WTC11 (cell line): Measurements from ENCODE around the gene SDHAF3. TPM values are rescaled to one million over a fixed set of nuclear protein-coding genes. Genes with fewer than 3 reads are reported as not detected.

Source experiments
- ATAC-seq: fragments of 200-7000 bp; cut with Tn5 transposase; 2 replicates; pipeline ENCODE4 v1.10.0; 2021; ENCODE audit warnings: mild to moderate bottlenecking, moderate library complexity
- CTCF ChIA-PET: fragments of 300-600 bp; sonication (Branson Sonifier 250); formaldehyde crosslinking; loops from one replicate; lab custom pipeline; 2021; ENCODE audit warnings: antibody characterized with exemption; lab: Charles Lee
- POLR2A ChIA-PET: fragments of 350-600 bp; sonication (Branson Sonifier 250); formaldehyde crosslinking; loops from one replicate; lab custom pipeline; 2021; ENCODE audit warnings: antibody characterized with exemption; lab: Charles Lee
- DNase-seq: peaks from one replicate; pipeline ENCODE4 v3.0.0; 2021; ENCODE audit warnings: low spot score
- H3K27ac Mint-ChIP-seq: 2 replicates; pipeline ENCODE4 v1.8.0; 2021; ENCODE audit warnings: mixed read lengths
- H3K27me3 Mint-ChIP-seq: 2 replicates; pipeline ENCODE4 v1.8.0; 2021; ENCODE audit warnings: low read depth, mild to moderate bottlenecking, moderate library complexity, mixed read lengths
- H3K36me3 Mint-ChIP-seq: 2 replicates; pipeline ENCODE4 v1.8.0; 2021; ENCODE audit warnings: mixed read lengths
- H3K4me1 Mint-ChIP-seq: 2 replicates; pipeline ENCODE4 v1.8.0; 2022; ENCODE audit warnings: mixed read lengths
- H3K4me3 Mint-ChIP-seq: 2 replicates; pipeline ENCODE4 v1.8.0; 2021; ENCODE audit warnings: mild to moderate bottlenecking, moderate library complexity, mixed read lengths
- H3K9me3 Mint-ChIP-seq: 2 replicates; pipeline ENCODE4 v1.8.0; 2021; ENCODE audit warnings: mixed read lengths
- GABPB1 ChIP-seq: sonication (generic); formaldehyde crosslinking; IDR thresholded peaks from 2 replicates; pipeline ENCODE4 v1.8.1; 2023; ENCODE audit warnings: mild to moderate bottlenecking, missing genetic modification reagents
- GRHL2 ChIP-seq: fragments of 250-450 bp; sonication (Bioruptor Pico); IDR thresholded peaks from 2 replicates; pipeline ENCODE4 v1.8.0; 2022; ENCODE audit warnings: mild to moderate bottlenecking, moderate library complexity; ENCODE audit not compliant: insufficient replicate concordance, severe bottlenecking
- GTF2I ChIP-seq: fragments of 250-450 bp; sonication (Bioruptor Pico); conservative IDR thresholded peaks from 2 replicates; pipeline ENCODE4 v1.4.0; 2021; ENCODE audit warnings: mild to moderate bottlenecking
- JAZF1 ChIP-seq: fragments of 250-450 bp; sonication (Bioruptor Pico); IDR thresholded peaks from 2 replicates; pipeline ENCODE4 v1.9.0; 2021; ENCODE audit warnings: moderate library complexity, mild to moderate bottlenecking, inconsistent platforms
- MXD4 ChIP-seq: fragments of 250-450 bp; sonication (Bioruptor Pico); IDR thresholded peaks from 2 replicates; pipeline ENCODE4 v1.8.0; 2021; ENCODE audit warnings: mild to moderate bottlenecking, moderate library complexity, borderline replicate concordance
- NR3C1 ChIP-seq: sonication (generic); formaldehyde crosslinking; conservative IDR thresholded peaks from 2 replicates; pipeline ENCODE4 v1.8.1; 2023; ENCODE audit warnings: low read depth, mild to moderate bottlenecking, missing genetic modification reagents
- RELA ChIP-seq: sonication (generic); formaldehyde crosslinking; IDR thresholded peaks from 2 replicates; pipeline ENCODE4 v1.8.1; 2022; ENCODE audit warnings: missing genetic modification reagents, mild to moderate bottlenecking, borderline replicate concordance
- SMAD3 ChIP-seq: sonication (generic); formaldehyde crosslinking; IDR thresholded peaks from 2 replicates; pipeline ENCODE4 v1.8.0; 2022; ENCODE audit warnings: missing genetic modification reagents, mild to moderate bottlenecking, borderline replicate concordance
- SMAD4 ChIP-seq: sonication (generic); formaldehyde crosslinking; IDR thresholded peaks from 2 replicates; pipeline ENCODE4 v1.8.0; 2022; ENCODE audit warnings: mild to moderate bottlenecking, missing genetic modification reagents
- SOX15 ChIP-seq: fragments of 250-450 bp; sonication (Bioruptor Pico); IDR thresholded peaks from 2 replicates; pipeline ENCODE4 v1.9.0; 2021; ENCODE audit warnings: mild to moderate bottlenecking
- TEAD4 ChIP-seq: sonication (generic); formaldehyde crosslinking; IDR thresholded peaks from 2 replicates; pipeline ENCODE4 v1.8.0; 2022; ENCODE audit warnings: mild to moderate bottlenecking, missing genetic modification reagents
- TP53 ChIP-seq: sonication (generic); formaldehyde crosslinking; IDR thresholded peaks from 2 replicates; pipeline ENCODE4 v1.8.1; 2023; ENCODE audit warnings: mild to moderate bottlenecking, missing genetic modification reagents
- USF1 ChIP-seq: sonication (generic); formaldehyde crosslinking; IDR thresholded peaks from 2 replicates; pipeline ENCODE4 v1.8.0; 2022; ENCODE audit warnings: mild to moderate bottlenecking, missing genetic modification reagents
- ZBTB43 ChIP-seq: sonication (generic); formaldehyde crosslinking; IDR thresholded peaks from 2 replicates; pipeline ENCODE4 v1.8.1; 2023; ENCODE audit warnings: mild to moderate bottlenecking, missing genetic modification reagents
- ZNF121 ChIP-seq: sonication (generic); formaldehyde crosslinking; IDR thresholded peaks from 2 replicates; pipeline ENCODE4 v1.8.0; 2023; ENCODE audit warnings: missing genetic modification reagents
- ZNF232 ChIP-seq: sonication (generic); formaldehyde crosslinking; IDR thresholded peaks from 2 replicates; pipeline ENCODE4 v1.8.0; 2022; ENCODE audit warnings: mild to moderate bottlenecking, missing genetic modification reagents
- ZNF263 ChIP-seq: sonication (generic); formaldehyde crosslinking; IDR thresholded peaks from 2 replicates; pipeline ENCODE4 v1.8.1; 2022; ENCODE audit warnings: low read depth, mild to moderate bottlenecking, moderate library complexity, missing genetic modification reagents
- ZNF416 ChIP-seq: fragments of 250-450 bp; sonication (Bioruptor Pico); IDR thresholded peaks from 2 replicates; pipeline ENCODE4 v1.9.0; 2021; ENCODE audit warnings: mild to moderate bottlenecking, inconsistent platforms
- ZNF423 ChIP-seq: fragments of 250-450 bp; sonication (Bioruptor Pico); IDR thresholded peaks from 2 replicates; pipeline ENCODE4 v2.1.2; 2022; ENCODE audit warnings: mild to moderate bottlenecking, moderate library complexity
- total RNA-seq: library from RNA; stranded (reverse); gene quantifications from 3 replicates; pipeline ENCODE4 v1.2.3, GENCODE V29; 2021
- TF ChIP-seq, protein P1 (sequence below): sonication (generic); formaldehyde crosslinking; IDR thresholded peaks from 2 replicates; pipeline ENCODE4 v1.8.1; 2023; ENCODE audit warnings: mild to moderate bottlenecking, missing genetic modification reagents, borderline replicate concordance
- TF ChIP-seq, protein P2 (sequence below): sonication (generic); formaldehyde crosslinking; IDR thresholded peaks from 2 replicates; pipeline ENCODE4 v1.8.1; 2022; ENCODE audit warnings: mild to moderate bottlenecking, moderate library complexity, missing genetic modification reagents
- TF ChIP-seq, protein P3 (sequence below): sonication (generic); formaldehyde crosslinking; IDR thresholded peaks from 2 replicates; pipeline ENCODE4 v1.8.0; 2022; ENCODE audit warnings: mild to moderate bottlenecking, missing genetic modification reagents
- TF ChIP-seq, protein P4 (sequence below): fragments of 200-600 bp; IDR thresholded peaks from 2 replicates; pipeline ENCODE4 v1.8.0; 2022; ENCODE audit warnings: antibody characterized with exemption

The SDHAF3 gene
- total RNA-seq, 1 experiment from 2014 or later: 32.0 TPM

DNA sequence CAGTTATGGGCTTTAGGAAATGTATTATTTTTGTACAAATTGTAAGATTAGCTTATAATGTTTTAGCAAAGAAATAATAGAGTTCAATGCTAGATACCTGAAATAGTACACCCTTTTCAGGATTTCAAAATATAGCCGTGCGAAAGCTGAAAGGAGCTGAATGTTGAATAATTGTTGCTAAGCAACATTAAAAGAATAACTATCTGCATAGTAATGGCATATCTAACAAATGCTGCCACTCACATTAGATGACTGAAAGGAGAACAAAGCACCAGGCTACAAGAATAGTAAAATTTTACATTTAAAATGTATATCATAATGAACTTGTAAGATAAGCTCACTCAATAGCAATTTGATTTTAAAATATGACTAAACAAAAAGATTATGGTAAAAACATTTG lies 82.5 kb downstream of the SDHAF3 start (continued):
- TF ChIP-seq SMAD4 (CRISPR knock-in tag) (no peak), TEAD4 (CRISPR knock-in tag) (no peak)

- no peak for DNase-seq
- H3K4me1 Mint-ChIP-seq: no peaks in the 10 kb centered on the region
- no peaks in the 10 kb centered on the region for H3K36me3 Mint-ChIP-seq
- H3K4me3 Mint-ChIP-seq: no peak overlapping the region
- POLR2A ChIA-PET: no interaction called here
- H3K9me3 Mint-ChIP-seq: peaks cover 3% of the 10 kb centered on the region; the same call in 1 of the 2 replicates
- CTCF ChIA-PET: interaction anchor here (2.1 kb wide), 1 partner anchor 99 kb away, joined by 6 read pairs; no protein-coding TSS in a partner anchor
- H3K27me3 Mint-ChIP-seq: no peaks in the 10 kb centered on the region
- no peak for ATAC-seq
- TF ChIP-seq MXD4 (no peak), ZBTB43 (CRISPR knock-in tag) (no peak)
- TF ChIP-seq, protein P1, sequence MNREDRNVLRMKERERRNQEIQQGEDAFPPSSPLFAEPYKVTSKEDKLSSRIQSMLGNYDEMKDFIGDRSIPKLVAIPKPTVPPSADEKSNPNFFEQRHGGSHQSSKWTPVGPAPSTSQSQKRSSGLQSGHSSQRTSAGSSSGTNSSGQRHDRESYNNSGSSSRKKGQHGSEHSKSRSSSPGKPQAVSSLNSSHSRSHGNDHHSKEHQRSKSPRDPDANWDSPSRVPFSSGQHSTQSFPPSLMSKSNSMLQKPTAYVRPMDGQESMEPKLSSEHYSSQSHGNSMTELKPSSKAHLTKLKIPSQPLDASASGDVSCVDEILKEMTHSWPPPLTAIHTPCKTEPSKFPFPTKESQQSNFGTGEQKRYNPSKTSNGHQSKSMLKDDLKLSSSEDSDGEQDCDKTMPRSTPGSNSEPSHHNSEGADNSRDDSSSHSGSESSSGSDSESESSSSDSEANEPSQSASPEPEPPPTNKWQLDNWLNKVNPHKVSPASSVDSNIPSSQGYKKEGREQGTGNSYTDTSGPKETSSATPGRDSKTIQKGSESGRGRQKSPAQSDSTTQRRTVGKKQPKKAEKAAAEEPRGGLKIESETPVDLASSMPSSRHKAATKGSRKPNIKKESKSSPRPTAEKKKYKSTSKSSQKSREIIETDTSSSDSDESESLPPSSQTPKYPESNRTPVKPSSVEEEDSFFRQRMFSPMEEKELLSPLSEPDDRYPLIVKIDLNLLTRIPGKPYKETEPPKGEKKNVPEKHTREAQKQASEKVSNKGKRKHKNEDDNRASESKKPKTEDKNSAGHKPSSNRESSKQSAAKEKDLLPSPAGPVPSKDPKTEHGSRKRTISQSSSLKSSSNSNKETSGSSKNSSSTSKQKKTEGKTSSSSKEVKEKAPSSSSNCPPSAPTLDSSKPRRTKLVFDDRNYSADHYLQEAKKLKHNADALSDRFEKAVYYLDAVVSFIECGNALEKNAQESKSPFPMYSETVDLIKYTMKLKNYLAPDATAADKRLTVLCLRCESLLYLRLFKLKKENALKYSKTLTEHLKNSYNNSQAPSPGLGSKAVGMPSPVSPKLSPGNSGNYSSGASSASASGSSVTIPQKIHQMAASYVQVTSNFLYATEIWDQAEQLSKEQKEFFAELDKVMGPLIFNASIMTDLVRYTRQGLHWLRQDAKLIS (CRISPR knock-in tag): no peak
- TF ChIP-seq, all 79 proteins: peak for 0
- H3K27ac Mint-ChIP-seq: no peak overlapping the region
These were observed 86.5 kb downstream of the SDHAF3 start for GRCh38 chr7:97203957-97204356.

GRCh38 chr7:97204821-97205220 lies 87.3 kb downstream of the SDHAF3 start:
- CTCF ChIA-PET: interaction anchor here (2.1 kb wide), 1 partner anchor 100 kb away, joined by 6 read pairs; no protein-coding TSS in a partner anchor
- Mint-ChIP-seq H3K36me3 (no peaks in the 10 kb centered on the region), H3K27ac (no peak overlapping the region), H3K4me1 (no peaks in the 10 kb centered on the region), H3K4me3 (no peak overlapping the region), H3K9me3 (peaks cover 3% of the 10 kb centered on the region; the same call in 1 of the 2 replicates), H3K27me3 (no peaks in the 10 kb centered on the region)
- ATAC-seq (no peak; the same call in 1 of the 2 replicates), DNase-seq (no peak)
- POLR2A ChIA-PET: no interaction called here
- TF ChIP-seq TP53 (CRISPR knock-in tag) (no peak), GRHL2 (CRISPR knock-in tag) (no peak), NR3C1 (CRISPR knock-in tag) (no peak), ZNF416 (CRISPR knock-in tag) (no peak), RELA (CRISPR knock-in tag) (no peak), USF1 (CRISPR knock-in tag) (no peak), JAZF1 (CRISPR knock-in tag) (no peak), ZNF263 (CRISPR knock-in tag) (no peak), GTF2I (CRISPR knock-in tag) (no peak), ZNF232 (CRISPR knock-in tag) (no peak), GABPB1 (no peak), MXD4 (no peak), ZNF121 (no peak), ZNF423 (CRISPR knock-in tag) (no peak), SMAD3 (CRISPR knock-in tag) (no peak), SOX15 (CRISPR knock-in tag) (no peak)
- TF ChIP-seq, protein P2, sequence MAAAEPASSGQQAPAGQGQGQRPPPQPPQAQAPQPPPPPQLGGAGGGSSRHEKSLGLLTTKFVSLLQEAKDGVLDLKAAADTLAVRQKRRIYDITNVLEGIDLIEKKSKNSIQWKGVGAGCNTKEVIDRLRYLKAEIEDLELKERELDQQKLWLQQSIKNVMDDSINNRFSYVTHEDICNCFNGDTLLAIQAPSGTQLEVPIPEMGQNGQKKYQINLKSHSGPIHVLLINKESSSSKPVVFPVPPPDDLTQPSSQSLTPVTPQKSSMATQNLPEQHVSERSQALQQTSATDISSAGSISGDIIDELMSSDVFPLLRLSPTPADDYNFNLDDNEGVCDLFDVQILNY: no peak
- TF ChIP-seq, protein P3, sequence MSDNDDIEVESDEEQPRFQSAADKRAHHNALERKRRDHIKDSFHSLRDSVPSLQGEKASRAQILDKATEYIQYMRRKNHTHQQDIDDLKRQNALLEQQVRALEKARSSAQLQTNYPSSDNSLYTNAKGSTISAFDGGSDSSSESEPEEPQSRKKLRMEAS (CRISPR knock-in tag): no peak
- TF ChIP-seq, protein P4, sequence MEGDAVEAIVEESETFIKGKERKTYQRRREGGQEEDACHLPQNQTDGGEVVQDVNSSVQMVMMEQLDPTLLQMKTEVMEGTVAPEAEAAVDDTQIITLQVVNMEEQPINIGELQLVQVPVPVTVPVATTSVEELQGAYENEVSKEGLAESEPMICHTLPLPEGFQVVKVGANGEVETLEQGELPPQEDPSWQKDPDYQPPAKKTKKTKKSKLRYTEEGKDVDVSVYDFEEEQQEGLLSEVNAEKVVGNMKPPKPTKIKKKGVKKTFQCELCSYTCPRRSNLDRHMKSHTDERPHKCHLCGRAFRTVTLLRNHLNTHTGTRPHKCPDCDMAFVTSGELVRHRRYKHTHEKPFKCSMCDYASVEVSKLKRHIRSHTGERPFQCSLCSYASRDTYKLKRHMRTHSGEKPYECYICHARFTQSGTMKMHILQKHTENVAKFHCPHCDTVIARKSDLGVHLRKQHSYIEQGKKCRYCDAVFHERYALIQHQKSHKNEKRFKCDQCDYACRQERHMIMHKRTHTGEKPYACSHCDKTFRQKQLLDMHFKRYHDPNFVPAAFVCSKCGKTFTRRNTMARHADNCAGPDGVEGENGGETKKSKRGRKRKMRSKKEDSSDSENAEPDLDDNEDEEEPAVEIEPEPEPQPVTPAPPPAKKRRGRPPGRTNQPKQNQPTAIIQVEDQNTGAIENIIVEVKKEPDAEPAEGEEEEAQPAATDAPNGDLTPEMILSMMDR: no peak
